GM19455 (cell line): Measurements from ENCODE around the gene TPSAB1.
"Not testable (repeated sequence)": the region's sequence is repeated elsewhere in the genome, so short reads cannot be mapped to it uniquely, and the experiment has no call there.

Experiments used
- ATAC-seq: cut with Tn5 transposase; IDR thresholded peaks from one replicate; pipeline ENCODE4 v1.9.1; 2021; ENCODE audit not compliant: unreplicated experiment

TPSAB1 gene

DNA sequence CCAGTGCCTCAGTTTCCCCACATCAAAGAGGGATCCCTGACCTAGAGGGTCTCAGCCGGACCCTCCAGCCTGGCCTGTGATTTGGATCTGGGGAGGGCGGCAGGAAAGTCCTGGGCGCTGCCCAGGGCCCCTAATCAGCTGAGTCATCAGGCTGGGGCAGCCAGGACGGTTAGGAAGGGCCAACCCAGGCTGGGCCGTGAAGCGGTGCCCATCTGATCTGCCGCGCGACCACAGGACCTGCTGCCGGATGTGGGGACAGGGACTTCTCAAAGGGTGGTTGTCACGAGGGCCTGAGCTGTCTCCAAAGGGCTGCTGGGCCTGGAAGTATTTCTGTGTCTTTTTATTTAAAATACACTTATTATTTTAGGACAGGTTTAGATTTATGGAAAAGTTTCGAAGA, 4.4 kb downstream of the TPSAB1 start:
- no peak for ATAC-seq

DNA sequence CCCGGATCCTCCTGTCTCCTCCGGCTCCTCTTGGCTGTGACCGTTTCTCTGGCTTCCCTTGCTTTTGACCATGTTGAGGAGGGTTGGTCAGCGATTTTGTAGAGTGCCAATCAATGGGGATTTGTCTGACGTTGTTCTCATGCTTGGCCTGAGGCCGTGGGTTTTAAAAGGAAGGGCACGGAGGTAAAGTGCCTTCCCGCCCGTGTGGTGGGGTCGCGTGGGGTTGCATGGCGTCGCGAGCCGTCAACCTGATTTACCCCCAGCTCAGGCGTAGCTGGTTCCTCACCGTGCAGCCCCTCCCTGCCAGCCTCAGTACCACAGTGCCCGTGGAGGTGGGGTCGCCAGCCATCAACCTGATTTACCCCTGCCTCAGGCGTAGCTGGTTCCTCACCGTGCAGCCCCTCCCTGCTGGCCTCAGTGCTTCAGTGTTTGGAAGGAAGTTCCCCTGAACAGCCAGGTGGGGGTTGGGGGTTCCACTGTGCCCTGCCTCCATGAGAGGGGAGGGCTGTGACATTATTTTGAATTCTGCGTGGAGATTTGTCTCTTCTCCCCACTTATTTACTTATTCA, 5.0 kb downstream of the TPSAB1 start:
- ATAC-seq: no peak

DNA sequence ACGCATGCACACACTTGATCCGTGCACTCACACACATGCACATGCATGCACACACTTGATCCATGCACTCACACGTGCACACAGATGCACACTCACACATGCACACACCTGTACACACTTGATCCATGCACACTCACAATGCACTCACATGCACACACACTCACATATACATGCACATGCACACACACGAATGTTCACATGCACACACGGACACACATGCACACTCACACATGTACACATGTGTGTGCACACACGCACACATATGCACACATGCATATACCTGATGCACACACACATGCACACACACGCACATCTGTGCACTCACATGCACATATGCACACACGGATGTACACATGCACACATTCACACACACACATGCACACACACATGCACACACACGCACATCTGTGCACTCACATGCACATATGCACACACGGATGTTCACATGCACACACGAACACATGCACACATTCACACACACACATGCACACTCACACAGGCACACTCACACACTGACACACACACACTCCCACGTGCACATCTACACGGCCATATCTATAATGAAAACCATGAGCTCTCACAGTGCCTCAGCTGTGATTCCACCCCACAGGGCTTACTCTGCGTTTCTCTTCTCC, 7.5 kb downstream of the TPSAB1 start:
- not testable (repeated sequence) for ATAC-seq

DNA sequence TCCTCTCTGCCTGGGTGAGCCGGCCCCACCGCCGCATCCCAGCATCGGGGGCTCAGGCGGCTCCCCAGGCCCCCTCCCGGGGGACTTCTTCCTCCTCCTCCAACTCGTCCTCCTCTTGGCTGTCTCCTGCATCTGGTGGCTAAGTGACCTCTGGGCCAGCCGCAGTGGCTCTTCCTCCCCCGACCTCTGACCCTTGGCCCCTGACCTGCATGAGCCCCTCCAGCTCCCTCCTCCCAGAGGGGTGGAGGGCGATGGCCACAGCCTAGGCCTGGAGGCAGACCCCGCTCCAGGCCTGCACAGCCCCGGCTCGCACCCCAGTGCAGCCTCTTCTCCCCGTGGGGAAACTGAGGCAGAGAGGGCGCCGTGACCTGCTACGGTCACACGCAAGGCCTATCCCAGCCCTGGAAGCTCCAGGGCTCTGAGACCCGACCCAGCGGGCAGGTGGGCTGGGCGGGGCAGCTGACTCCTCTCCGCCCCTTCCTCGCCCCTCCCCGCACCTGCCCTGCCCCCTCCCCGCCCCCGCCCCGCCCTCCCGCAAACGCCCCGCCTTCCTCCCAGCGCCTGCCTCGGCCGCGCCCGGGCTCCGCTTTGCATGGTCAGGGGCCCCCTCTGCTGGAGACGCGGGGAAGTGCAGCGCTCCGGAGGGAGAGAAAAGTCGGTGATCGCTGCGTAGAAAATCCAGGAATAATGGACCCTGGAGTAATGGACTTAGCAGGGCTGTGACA, 8.7 kb downstream of the TPSAB1 start:
- ATAC-seq: not testable (repeated sequence)

DNA sequence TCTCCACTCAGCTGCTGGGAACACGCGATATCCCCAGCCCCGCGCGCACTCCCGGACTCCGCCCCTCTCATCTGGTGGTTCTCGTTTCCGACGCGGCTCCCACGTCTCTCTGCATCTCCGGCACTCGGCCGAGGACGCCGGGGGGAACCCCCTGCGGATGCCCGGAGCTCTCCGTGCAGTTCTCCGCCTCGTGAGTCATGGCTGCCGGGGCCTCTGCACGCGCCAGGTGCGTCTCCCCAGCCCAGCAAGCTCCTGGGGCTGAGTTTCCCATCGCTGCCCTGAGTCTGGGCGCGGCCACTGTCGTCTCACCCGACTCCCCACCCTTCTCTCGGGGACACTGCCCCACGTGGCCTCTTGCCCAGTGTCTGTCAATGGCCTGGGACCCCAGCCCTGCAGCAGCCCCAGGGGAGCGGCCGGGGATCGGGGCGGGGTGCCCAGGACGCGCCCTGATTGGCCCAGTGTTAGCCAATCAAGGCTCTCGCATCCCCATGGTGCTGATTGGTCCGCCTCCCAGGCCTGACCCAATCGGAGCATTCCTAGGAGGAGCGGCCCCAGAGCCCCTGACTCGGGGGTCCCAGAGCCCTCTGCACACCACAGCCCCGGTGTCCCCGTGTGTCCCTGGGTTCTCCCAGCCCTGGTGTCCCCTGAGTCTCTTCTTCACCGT, 13.3 kb downstream of the TPSAB1 start:
- ATAC-seq: not testable (repeated sequence)

DNA sequence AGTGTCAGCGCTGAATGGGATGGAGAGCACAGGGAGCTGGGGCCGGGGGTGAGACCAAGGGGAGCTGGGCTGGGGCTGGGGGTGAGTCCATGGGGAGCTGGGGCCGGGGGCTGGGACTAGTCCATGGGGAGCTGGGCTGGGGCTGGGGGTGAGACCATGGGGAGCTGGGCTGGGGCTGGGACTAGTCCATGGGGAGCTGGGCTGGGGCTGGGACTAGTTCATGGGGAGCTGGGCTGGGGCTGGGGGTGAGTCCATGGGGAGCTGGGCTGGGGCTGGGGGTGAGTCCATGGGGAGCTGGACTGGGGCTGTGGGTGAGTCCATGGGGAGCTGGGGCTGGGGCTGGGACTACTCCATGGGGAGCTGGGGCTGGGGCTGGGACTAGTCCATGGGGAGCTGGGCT, 14.3 kb downstream of the TPSAB1 start:
- not testable (repeated sequence) for ATAC-seq

DNA sequence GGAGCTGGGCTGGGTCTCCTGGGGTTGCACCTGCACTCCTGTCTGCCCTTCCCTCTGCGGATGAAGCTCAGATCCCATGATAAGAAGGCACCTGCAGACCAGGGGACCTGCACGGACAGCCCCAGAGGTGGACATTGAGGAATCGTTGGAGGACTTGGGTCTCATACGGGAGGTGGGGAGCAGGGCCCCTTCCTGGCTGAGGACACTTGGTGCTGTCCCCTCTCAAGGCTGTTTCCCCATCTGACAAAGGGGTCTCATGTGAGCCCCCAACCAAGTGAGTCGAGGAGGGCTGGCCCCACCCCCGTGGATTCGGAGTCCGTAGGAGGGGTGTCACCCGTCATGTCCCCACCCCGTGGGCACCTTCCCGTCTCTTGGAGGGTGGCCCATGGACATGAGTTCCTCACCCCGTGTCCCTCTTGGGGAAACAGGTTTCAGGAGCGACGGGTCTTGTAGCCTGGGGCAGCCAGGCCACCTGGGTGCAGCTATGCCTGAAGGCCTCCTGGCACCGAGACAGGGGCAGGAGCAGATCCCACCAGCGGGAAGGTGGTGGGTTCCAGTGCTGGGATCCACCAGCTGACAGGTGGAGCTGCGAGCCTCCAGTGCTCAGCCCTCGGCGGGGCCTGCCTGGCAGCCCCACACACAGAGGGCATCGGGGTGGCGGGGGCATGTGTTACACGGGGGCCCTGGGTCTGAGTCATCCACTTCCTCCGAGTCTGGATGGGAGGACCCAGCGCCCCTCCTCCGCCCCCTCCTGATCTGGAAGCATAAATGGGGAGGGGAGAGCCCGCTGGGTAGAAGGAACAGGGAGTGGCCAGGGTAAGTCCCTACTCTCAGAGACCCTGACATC, 15.0 kb downstream of the TPSAB1 start, which contains the start of gene TPSD1:
TSS of gene TPSD1 (plus strand) at position 794 of the 847 bp plus-strand sequence. CDS start 212 bp downstream, outside the sequence.
- not testable (repeated sequence) for ATAC-seq

DNA sequence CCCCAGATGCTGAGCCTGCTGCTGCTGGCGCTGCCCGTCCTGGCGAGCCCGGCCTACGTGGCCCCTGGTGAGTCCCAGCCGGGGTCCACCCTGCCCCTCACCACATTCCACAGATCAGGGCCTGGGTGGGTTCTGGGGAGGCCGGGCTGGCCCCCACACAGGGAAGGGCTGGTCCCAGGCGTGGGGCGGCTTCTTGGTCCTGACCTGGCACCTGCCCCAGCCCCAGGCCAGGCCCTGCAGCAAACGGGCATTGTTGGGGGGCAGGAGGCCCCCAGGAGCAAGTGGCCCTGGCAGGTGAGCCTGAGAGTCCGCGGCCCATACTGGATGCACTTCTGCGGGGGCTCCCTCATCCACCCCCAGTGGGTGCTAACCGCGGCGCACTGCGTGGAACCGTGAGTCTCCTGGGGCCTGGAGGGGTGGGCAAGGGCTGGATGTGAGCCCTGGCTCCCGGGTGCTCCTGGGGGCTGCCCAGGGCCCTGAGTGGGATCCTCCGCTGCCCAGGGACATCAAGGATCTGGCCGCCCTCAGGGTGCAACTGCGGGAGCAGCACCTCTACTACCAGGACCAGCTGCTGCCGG, 15.9 kb downstream of the TPSAB1 start:
- not testable (repeated sequence) for ATAC-seq

DNA sequence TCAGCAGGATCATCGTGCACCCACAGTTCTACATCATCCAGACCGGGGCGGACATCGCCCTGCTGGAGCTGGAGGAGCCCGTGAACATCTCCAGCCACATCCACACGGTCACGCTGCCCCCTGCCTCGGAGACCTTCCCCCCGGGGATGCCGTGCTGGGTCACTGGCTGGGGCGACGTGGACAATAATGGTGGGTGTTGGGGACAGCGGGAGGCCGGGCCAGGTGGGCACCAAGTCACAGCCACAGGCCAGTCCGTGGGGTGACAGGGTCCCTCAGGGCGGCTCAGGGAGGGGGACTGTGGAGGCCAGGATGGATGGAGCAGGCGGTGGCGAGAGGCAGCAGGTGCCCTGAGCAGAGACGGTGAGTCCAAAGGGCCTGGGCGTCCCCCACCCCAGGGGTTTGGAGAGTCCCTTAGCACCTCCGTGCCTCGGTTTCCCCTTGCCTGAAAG, 16.4 kb downstream of the TPSAB1 start:
- ATAC-seq: no peak

DNA sequence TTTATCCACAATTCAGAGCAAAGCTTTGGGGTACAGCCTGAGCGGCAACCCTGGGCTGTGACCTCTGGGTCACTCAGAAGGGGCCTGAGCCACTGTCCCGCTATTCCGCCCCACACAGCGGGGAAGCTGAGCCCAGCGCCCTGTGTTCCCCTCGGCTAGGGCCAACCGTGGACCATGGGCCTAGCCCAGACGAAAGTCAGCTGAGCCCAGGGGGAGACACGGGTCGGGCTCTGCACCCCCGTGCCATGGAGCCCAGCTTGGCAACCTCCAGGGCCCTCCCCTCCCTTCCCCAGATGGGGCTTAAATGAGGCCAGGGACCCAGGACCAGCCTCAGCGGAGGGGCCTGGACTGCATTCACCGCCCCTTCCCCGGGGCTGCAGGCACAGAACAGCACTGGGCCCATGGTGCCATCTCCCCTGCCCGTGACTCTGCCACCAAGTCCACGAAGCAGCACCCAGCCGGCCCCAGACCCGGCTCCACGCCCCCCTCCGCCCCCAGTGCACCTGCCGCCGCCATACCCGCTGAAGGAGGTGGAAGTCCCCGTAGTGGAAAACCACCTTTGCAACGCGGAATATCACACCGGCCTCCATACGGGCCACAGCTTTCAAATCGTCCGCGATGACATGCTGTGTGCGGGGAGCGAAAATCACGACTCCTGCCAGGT, 17.2 kb downstream of the TPSAB1 start:
- ATAC-seq: no peak

DNA sequence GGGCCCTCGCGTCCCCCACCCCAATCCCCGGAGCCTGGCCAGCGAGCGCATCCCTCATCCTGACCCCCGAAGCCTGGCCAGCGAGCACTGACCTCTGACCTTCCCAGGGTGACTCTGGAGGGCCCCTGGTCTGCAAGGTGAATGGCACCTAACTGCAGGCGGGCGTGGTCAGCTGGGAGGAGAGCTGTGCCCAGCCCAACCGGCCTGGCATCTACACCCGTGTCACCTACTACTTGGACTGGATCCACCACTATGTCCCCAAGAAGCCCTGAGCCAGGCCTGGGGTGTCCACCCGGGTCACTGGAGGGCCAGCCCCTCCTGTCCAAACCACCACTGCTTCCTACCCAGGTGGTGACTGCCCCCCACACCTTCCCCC, 17.7 kb downstream of the TPSAB1 start:
- ATAC-seq: no peak

DNA sequence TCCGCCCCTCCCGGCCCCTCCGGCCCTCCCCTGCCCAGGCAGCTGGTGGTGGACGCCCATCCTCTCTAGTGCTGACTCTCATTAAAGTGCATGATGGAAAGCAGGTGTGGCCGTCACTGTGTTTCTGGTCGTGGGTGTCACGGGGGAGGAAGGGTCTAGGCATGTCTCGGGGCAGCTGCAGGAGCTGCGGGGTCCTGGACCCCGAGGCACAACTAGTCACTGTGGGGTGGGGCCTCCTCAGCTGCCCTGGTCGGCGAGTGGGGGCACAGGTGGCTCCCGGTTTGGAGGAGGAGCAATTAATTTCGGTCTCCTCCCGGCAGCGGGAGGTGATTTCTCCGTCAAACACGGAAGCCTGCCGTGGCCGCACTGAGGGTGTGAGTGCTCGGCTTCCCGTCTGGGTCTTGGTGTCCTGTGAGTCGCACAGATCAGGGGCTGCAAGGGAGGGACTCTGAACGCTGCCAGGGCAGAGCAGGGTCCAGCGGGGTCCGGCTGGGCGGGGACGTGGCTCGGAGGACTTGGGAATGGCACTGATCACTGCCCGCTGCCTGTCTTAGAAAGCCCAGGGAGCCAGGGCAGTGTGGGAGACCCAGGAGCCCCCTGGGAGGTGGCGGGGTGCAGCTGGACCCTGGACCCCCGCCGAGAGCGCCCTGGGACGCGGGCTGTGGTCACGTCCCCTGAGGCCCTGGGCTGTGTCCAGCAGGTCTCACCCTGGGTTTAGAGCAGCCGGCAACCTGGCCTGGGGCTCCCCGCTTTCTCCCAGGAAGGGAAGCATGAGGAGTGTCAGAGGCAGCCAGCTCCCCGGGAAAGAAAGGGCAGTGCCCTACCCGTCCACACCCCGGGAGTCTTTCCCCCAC, 18.6 kb downstream of the TPSAB1 start:
- no peak for ATAC-seq

DNA sequence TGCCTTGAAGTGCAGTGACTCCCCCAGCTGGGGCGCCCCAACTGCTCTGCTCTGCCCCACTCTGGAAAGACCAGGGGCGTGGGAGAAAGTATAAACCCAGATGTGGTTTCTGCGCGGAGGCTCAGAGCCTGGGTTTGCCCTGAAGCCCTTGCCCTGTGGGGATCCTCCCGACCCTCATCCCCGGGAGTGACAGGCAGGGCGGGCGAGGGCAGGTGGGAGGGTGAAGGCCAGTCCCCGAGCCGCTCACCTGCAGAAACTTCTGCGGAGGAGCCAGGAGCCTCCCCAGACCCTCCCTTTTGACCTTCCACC, 19.2 kb downstream of the TPSAB1 start:
- ATAC-seq: no peak

DNA sequence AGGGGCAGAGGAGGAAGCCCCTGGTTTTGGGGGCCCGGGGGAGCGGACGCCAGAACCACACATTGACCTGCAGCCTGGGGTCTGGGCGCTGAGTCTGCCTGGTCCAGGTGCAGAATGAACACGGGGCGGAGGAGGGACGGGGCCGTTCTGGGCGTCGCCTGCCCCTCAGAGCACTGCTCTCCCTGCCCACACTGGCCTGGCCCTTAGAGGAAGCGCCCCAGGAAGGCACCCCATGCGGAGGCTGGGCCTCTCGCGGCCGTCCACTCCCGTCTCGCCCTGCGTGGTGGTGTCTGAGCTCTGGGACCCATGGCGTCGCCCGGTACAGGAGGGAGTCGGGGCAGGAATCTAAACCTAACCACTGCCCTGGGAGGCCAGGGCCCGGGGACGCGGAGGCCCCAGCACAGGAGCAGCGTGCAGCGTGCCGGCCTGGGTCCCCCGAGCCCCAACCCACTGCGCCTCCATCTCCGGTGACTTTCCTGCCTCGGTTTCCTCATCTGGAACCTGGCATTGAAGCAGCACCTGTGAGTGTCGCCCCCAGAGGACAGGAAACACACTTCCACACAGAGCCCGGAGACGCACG, 19.7 kb downstream of the TPSAB1 start:
- ATAC-seq: no peak

DNA sequence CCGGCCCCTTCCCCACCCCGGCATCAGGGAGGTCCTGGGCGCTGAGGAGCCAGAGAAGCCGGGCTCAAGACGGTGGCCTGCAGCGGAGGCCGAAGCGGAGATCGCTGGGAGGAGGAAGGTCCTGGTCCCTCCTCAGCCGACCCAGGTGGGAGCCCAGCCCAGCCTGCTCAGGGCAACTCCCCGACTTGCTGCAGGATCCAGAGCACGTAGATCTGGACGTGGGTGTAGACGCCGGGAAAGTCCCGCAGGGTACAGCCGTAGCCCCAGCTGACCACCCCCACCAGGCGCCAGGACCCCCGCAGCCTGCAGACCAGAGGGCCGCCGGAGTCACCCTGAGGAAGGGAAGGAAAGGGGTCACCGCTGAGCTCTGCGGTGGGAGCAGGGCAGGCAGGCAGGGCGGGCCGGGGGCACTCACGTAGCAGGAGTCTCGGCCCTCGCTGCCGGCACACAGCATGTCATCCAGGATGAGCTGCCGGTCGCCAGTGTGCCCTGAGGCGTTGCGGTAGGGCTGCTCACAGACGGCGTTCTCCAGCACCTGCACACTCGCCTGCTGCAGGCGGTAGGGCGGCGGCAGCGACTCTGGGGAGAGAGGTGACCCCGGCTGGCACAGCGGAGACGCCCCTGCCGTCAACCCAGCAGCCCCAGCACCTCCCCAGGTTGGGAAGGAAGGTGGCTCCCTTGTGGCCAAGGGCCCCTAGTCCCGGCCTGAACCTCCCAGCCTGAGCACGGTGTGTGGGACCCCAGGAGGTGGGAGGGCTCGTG, 20.8 kb downstream of the TPSAB1 start:
- ATAC-seq: no peak

DNA sequence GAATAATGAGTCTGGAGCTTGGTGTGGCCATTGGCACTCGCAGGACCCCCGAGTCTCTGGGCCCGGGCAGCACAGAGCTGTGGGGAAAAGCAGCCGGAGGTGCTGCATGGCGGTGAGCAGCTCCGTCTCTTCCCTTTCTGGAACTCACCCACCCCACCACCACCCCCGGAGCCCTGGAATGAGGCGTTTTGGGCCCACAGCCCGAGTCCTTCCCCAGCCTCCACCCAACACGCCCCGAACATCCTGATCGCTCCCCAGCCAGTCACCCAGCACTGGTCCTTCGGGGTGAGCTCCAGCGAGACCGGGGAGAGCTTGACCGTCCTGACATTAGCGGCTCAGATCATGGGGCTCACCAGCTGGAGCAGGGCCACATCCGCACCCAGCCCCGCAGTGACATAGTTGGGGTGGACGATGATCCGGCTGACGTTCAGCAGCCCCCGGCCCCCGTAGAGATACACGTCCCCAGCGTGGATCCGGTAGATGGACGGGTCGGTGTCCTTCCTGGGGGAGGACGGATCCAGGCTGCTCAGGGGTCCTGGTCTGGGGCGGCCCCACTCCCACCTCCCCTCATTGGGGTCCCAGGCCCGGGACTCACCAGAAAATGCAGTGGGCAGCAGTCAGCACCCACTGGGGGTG, 21.8 kb downstream of the TPSAB1 start:
- ATAC-seq: no peak

DNA sequence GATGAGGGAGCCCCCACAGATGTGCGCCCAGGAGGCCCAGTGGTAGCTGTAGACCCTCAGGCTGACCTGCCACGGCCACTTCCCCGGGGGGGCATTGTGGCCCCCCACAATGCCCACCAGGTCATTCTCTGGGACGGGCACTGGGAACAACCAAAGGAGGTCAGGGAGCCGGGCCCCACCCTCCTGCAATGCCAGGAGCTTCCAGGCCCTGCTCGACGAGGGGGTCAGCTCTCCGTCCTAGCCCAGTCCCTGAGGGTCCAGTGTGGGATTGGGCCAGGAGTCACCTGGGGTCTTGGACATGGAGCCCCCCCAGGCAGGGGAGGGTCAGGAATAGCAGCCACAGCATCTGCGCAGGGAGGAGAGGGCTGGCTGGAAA, 22.3 kb downstream of the TPSAB1 start:
- ATAC-seq: no peak
